Heart left ventricle (tissue), 13 donors: ENCODE data around the gene DDR2.

Experiments
- POLR2A ChIP-seq, 2 donors: fragments of 450-650 bp; IDR thresholded peaks; one replicate each; pipeline ENCODE4 v1.6.1; 2017; ENCODE audit warnings: antibody characterized with exemption in 2 of 2, mild to moderate bottlenecking in 2 of 2, moderate library complexity in 2 of 2
- TF ChIP-seq, protein P1 (sequence below), 12 donors: fragments of 200-600 bp; sonication (generic) in 4 of 12; IDR thresholded peaks; one replicate each; pipeline versions ENCODE4 v1.5.0 to v1.8.0; 2018 to 2022; ENCODE audit warnings: antibody characterized with exemption in 12 of 12, mild to moderate bottlenecking in 5 of 12
- donor health status: ischemic (EF 13 %, LVEDD 7.1; RV severe dilation, severe dysfunction).
- donor health status: DM: no; HTN: yes; CAD: no.
- donor health status: DM: no; HTN: no; CAD: no.
- donor health status: ischemic (EF 25% LVEDD 6.9; RV normal size, moderate dysfunction).
- donor health status: ischemic (EF 25% LVEDD 5.7; RV mildly dilated, moderate dysfunction).
- donor health status: ischemic (EF 35%, LVEDD 5.7; RV mildly dilated, moderate dysfunction).
- donor health status: nonischemic (EF 11% LVEDD 7.7; RV severe dilation, severe dysfunction).
- donor health status: DM: yes; HTN: yes; CAD: no.
- donor health status: PGD.
- donor health status: ischemic (EF 29% LVEDD 5.4; RV normal size, mild dysfunction).
- donor health status: nonischemic (EF 23%, LVEDD 6.1; RV moderate dilation, normal function).

DNA sequence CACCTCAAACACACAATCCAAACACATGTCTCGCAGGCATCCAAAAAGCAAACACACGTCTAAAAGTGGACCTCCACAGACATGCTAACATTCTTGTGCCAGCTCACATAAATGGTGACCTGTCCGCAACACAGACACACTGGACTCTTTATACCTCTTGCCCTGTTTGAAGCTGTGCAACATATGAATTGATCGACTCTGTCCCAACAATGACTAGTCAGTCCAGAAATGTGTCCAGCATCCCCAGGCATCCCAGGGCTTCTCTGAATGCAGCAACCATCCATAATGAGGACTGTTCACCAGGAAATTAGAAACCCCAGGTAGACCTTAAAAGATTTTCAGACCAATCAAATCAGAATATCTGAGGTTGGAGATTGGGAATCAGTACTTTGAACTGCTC lies 3.2 kb downstream of the DDR2 start:
- TF ChIP-seq, protein P1, sequence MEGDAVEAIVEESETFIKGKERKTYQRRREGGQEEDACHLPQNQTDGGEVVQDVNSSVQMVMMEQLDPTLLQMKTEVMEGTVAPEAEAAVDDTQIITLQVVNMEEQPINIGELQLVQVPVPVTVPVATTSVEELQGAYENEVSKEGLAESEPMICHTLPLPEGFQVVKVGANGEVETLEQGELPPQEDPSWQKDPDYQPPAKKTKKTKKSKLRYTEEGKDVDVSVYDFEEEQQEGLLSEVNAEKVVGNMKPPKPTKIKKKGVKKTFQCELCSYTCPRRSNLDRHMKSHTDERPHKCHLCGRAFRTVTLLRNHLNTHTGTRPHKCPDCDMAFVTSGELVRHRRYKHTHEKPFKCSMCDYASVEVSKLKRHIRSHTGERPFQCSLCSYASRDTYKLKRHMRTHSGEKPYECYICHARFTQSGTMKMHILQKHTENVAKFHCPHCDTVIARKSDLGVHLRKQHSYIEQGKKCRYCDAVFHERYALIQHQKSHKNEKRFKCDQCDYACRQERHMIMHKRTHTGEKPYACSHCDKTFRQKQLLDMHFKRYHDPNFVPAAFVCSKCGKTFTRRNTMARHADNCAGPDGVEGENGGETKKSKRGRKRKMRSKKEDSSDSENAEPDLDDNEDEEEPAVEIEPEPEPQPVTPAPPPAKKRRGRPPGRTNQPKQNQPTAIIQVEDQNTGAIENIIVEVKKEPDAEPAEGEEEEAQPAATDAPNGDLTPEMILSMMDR (IDR thresholded peaks at IDR 0.05) = no peak
- no peak for TF ChIP-seq POLR2A (IDR thresholded peaks at IDR 0.05)
